A549 (cell line): ENCODE measurements around the gene B4GALT7. TPM values are rescaled to one million over a fixed set of nuclear protein-coding genes. Genes with fewer than 3 reads are reported as not detected.

ENCODE experiments used
- ATAC-seq, 2 experiments: fragments of 200-7000 bp in 1 of 2; fragments of >200 bp in 1 of 2; cut with Nextera tagmentation in 1 of 2; cut with Tn5 transposase in 1 of 2; 3 replicates each; pipeline versions ENCODE4 v1.8.0 to v1.9.1; 2018 to 2020; ENCODE audit warnings: mild to moderate bottlenecking in 1 of 2, moderate library complexity in 1 of 2
- CTCF ChIA-PET: fragments of 300-600 bp; sonication (Branson Sonifier 250); formaldehyde crosslinking; extraction: SDS; loops from one replicate; lab custom pipeline; 2021; ENCODE audit warnings: antibody characterized with exemption, inconsistent platforms; lab: Yijun Ruan, JAX
- POLR2A ChIA-PET: fragments of 350-600 bp; formaldehyde crosslinking; extraction: SDS; loops from one replicate; lab custom pipeline; 2021; ENCODE audit warnings: antibody characterized with exemption, inconsistent platforms; lab: Yijun Ruan, JAX
- DNase-seq, 2 experiments: peaks; one replicate each; pipeline versions ENCODE4 v3.0.0 to v3.0.0-alpha.2; 2011 to 2016; ENCODE audit warnings: low read depth in 1 of 2, low spot score in 1 of 2
- FAIRE-seq: peaks from 2 replicates; lab custom pipeline; 2011; peaks lifted over from hg19 to GRCh38; lab: Jason Lieb, UNC
- H3K27ac ChIP-seq, 2 experiments: fragments of >200 bp; sonication (Bioruptor Twin); formaldehyde crosslinking; 3 replicates each; pipeline ENCODE4 v1.5.1; 2016 to 2017
- H3K4me1 ChIP-seq: fragments of >200 bp; sonication (Bioruptor Twin); formaldehyde crosslinking; 3 replicates; pipeline ENCODE4 v1.6.1; 2016
- H3K4me2 ChIP-seq: fragments of >200 bp; sonication (Bioruptor Twin); formaldehyde crosslinking; 3 replicates; pipeline ENCODE4 v1.6.1; 2016
- H3K4me3 ChIP-seq: fragments of >200 bp; sonication (Bioruptor Twin); formaldehyde crosslinking; 3 replicates; pipeline ENCODE4 v1.5.1; 2016
- H3K9me3 ChIP-seq: fragments of >200 bp; sonication (Bioruptor Twin); formaldehyde crosslinking; 3 replicates; pipeline ENCODE4 v1.6.1; 2016
- BCL3 ChIP-seq: fragments of >200 bp; sonication (Bioruptor Twin); formaldehyde crosslinking; IDR thresholded peaks from 3 replicates; pipeline ENCODE4 v1.6.1; 2016
- BHLHE40 ChIP-seq: IDR thresholded peaks from 2 replicates; pipeline ENCODE4 v1.6.1; 2012; ENCODE audit warnings: low read depth, low read length, inconsistent platforms
- CHD2 ChIP-seq: fragments of 150-350 bp; IDR thresholded peaks from 2 replicates; pipeline ENCODE4 v1.6.1; 2014; ENCODE audit warnings: low read length; ENCODE audit not compliant: partially characterized antibody
- CHD4 ChIP-seq: fragments of 200-600 bp; sonication (generic); IDR thresholded peaks from 2 replicates; pipeline ENCODE4 v1.6.1; 2016; ENCODE audit warnings: antibody characterized with exemption, mild to moderate bottlenecking, borderline replicate concordance
- ELK1 ChIP-seq: fragments of 150-350 bp; IDR thresholded peaks from 2 replicates; pipeline ENCODE4 v1.6.1; 2014; ENCODE audit warnings: low read depth, mild to moderate bottlenecking, low read length
- EP300 ChIP-seq, 2 experiments: fragments of >200 bp; sonication (Bioruptor Twin); formaldehyde crosslinking; IDR thresholded peaks; 2 replicates in 1 of 2; 3 replicates in 1 of 2; pipeline ENCODE4 v1.6.1; 2016 to 2017
- FOSL2 ChIP-seq, 2 experiments: fragments of 450-650 bp in 1 of 2; fragments of >200 bp in 1 of 2; sonication (Bioruptor Twin) in 1 of 2; formaldehyde crosslinking; IDR thresholded peaks; 2 replicates each; pipeline versions ENCODE4 v1.5.0 to v1.6.1; 2016 to 2020; ENCODE audit warnings: mild to moderate bottlenecking in 1 of 2, moderate library complexity in 1 of 2
- FOXS1 ChIP-seq: fragments of 250-450 bp; sonication (Bioruptor Pico); IDR thresholded peaks from 2 replicates; pipeline ENCODE4 v1.5.0; 2020; ENCODE audit warnings: mild to moderate bottlenecking, moderate library complexity
- HEYL ChIP-seq: fragments of 250-450 bp; sonication (Bioruptor Pico); IDR thresholded peaks from 2 replicates; pipeline ENCODE4 v1.8.0; 2021; ENCODE audit warnings: mild to moderate bottlenecking, moderate library complexity
- HOXA7 ChIP-seq: fragments of 250-450 bp; sonication (Bioruptor Pico); IDR thresholded peaks from 2 replicates; pipeline ENCODE4 v1.5.0; 2020; ENCODE audit warnings: mild to moderate bottlenecking, moderate library complexity
- HOXB13 ChIP-seq: fragments of 250-450 bp; sonication (Bioruptor Pico); IDR thresholded peaks from 2 replicates; pipeline ENCODE4 v1.5.0; 2020; ENCODE audit warnings: low read depth, mild to moderate bottlenecking, moderate library complexity
- KDM1A ChIP-seq: fragments of 200-600 bp; sonication (generic); IDR thresholded peaks from 2 replicates; pipeline ENCODE4 v1.6.1; 2016; ENCODE audit warnings: low read depth, mild to moderate bottlenecking
- KDM5A ChIP-seq: fragments of 200-600 bp; sonication (generic); IDR thresholded peaks from 2 replicates; pipeline ENCODE4 v1.6.1; 2016; ENCODE audit warnings: antibody characterized with exemption, mild to moderate bottlenecking
- MAFK ChIP-seq: fragments of 450-650 bp; IDR thresholded peaks from 2 replicates; pipeline ENCODE4 v1.6.1; 2014; ENCODE audit not compliant: partially characterized antibody
- NFE2L2 ChIP-seq: fragments of 150-350 bp; conservative IDR thresholded peaks from 2 replicates; pipeline ENCODE4 v1.6.1; 2014; ENCODE audit warnings: low read length
- PBX3 ChIP-seq: IDR thresholded peaks from 2 replicates; pipeline ENCODE4 v1.6.1; 2012
- PHF8 ChIP-seq: fragments of 200-600 bp; sonication (generic); IDR thresholded peaks from 2 replicates; pipeline ENCODE4 v1.6.1; 2016; ENCODE audit warnings: low read depth, mild to moderate bottlenecking, antibody characterized with exemption, moderate library complexity, borderline replicate concordance
- TP53 ChIP-seq: fragments of 250-450 bp; sonication (Bioruptor Pico); IDR thresholded peaks from 2 replicates; pipeline ENCODE4 v1.5.0; 2021; ENCODE audit warnings: mild to moderate bottlenecking, moderate library complexity
- ZC3H11A ChIP-seq: fragments of 450-650 bp; IDR thresholded peaks from 2 replicates; pipeline ENCODE4 v1.6.1; 2014; ENCODE audit warnings: antibody characterized with exemption, mild to moderate bottlenecking
- ZNF302 ChIP-seq: fragments of 250-450 bp; sonication (Bioruptor Pico); IDR thresholded peaks from 2 replicates; pipeline ENCODE4 v1.9.0; 2021; ENCODE audit warnings: inconsistent platforms, mild to moderate bottlenecking, moderate library complexity
- WGBS: methylation state at CpG from one replicate; pipeline ENCODE4 v1.1.6; 2017; ENCODE audit errors: missing lambda C conversion rate; 5-methylcytosine and 5-hydroxymethylcytosine counted together
- polyA plus RNA-seq, 4 experiments: library from polyadenylated mRNA; depleted of rRNA in 3 of 4; stranded (reverse); fragments of >200 nt; fragmentation: RNase III in 1 of 4; extraction: RNeasy Plus Mini Kit Qiagen cat#74134 plus additional on column Dnase treatment in 1 of 4; gene quantifications; 2 replicates in 3 of 4; 3 replicates in 1 of 4; pipeline ENCODE4 v1.2.3, GENCODE V29; 2011 to 2017

The B4GALT7 gene
- polyA plus RNA-seq, 2 of the 4 experiments (the other 2 are of a cell fraction), result 13.0 to 18.0 TPM

GRCh38 chr5:177565046-177565445 lies 34.9 kb upstream of the B4GALT7 start:
- Histone ChIP-seq H3K4me2 (no peak overlapping the region), H3K4me3 (no peak overlapping the region), H3K4me1 (no peaks in the 10 kb centered on the region), H3K27ac (no peak overlapping the region), H3K9me3 (no peaks in the 10 kb centered on the region)
- WGBS, result 55% methylated on average over 8 of the region's 8 CpGs
- POLR2A ChIA-PET, result no interaction called here
- peak; percentile 13 for TF ChIP-seq MAFK
- no peak for TF ChIP-seq BHLHE40
- CTCF ChIA-PET, result interaction anchor here (1.2 kb wide), 1 partner anchor 42 kb away, joined by 4 read pairs; no protein-coding TSS in a partner anchor
- no peak for FAIRE-seq
- ATAC-seq, result no peak
- DNase-seq, result no peak

DNA sequence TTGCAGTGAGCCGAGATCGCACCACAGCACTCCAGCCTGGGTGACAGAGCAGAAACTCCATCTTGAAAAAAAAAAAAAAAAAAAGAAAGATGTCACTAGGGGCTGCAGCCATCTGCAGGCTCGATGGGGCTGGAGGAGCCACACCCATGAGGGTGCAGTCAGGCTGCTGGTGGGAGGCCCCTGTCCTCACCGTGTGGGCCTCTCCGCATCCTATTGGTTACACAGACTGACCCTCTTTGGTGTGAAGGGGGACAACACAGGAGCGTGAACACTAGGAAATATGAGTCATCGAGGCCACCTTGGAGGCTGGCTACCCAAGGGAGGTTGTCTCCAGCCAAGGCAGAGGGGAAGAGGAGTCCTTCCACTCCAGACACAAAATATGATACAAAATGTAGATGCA lies 31.6 kb upstream of the B4GALT7 start:
- Histone ChIP-seq H3K9me3 (no peaks in the 10 kb centered on the region), H3K4me1 (no peaks in the 10 kb centered on the region), H3K4me3 (no peak overlapping the region), H3K4me2 (no peak overlapping the region), H3K27ac (no peak overlapping the region)
- ChIA-PET CTCF (no interaction called here), POLR2A (no interaction called here)
- ATAC-seq (peak in 1 of 2 experiments; percentile 45; a peak in 3 of 6 replicates), FAIRE-seq (no peak), DNase-seq (no peak)
- no peak for TF ChIP-seq CHD2
- TF ChIP-seq FOSL2 (IDR thresholded peaks at IDR 0.05), result no peak
- TF ChIP-seq FOSL2 (CRISPR knock-in tag; IDR thresholded peaks at IDR 0.05), result peak; percentile 50
- 76% methylated on average over 7 of the region's 7 CpGs for WGBS

DNA sequence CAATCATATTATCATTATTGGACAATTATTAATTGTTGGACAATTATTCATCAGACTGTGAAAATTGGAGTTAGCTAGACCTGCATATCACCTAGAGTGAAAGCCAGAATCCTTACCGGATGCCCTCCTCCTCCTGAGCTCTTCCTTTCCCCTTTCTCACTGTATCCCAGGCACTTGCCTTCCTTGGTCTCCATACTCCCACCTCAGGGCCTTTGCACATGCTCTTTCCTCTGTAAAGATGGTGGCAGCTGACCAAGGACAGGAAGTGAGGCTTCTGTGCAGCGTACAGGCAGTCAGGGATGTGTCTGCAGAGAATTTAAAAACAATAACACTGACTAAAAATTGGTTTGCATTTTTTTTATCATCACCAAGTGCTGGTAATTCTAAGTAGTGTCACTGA lies 30.0 kb upstream of the B4GALT7 start:
- ChIA-PET CTCF (interaction anchor here (1.2 to 1.4 kb wide), 4 partner anchors 10 to 38 kb away, joined by 3 to 5 read pairs (median 4); no protein-coding TSS in a partner anchor), POLR2A (no interaction called here)
- H3K4me2 ChIP-seq, result no peak overlapping the region
- DNase-seq, result no peak
- ATAC-seq, result no peak
- no peak overlapping the region for H3K27ac ChIP-seq
- no peak overlapping the region for H3K4me3 ChIP-seq
- no peaks in the 10 kb centered on the region for H3K9me3 ChIP-seq
- no peaks in the 10 kb centered on the region for H3K4me1 ChIP-seq
- TF ChIP-seq CHD4, result no peak
- TF ChIP-seq HOXA7 (CRISPR knock-in tag), result no peak
- TF ChIP-seq HEYL (CRISPR knock-in tag), result no peak
- TF ChIP-seq FOXS1 (CRISPR knock-in tag), result no peak
- no peak for TF ChIP-seq ELK1
- no peak for TF ChIP-seq BCL3
- no peak for TF ChIP-seq NFE2L2
- TF ChIP-seq HOXB13 (CRISPR knock-in tag), result no peak
- TF ChIP-seq PBX3, result no peak
- no peak for TF ChIP-seq ZNF302 (CRISPR knock-in tag)
- no peak for TF ChIP-seq KDM5A
- TF ChIP-seq PHF8, result no peak
- no peak for TF ChIP-seq EP300 (IDR thresholded peaks at IDR 0.05)
- TF ChIP-seq TP53, result no peak
- no peak for TF ChIP-seq ZC3H11A
- no peak for TF ChIP-seq FOSL2 (IDR thresholded peaks at IDR 0.05)
- TF ChIP-seq FOSL2 (CRISPR knock-in tag; IDR thresholded peaks at IDR 0.05), result no peak
- no peak for TF ChIP-seq KDM1A
- 67% methylated on average over 2 of the region's 2 CpGs for WGBS
- no peak for FAIRE-seq
